H1 (cell line): ENCODE results near the gene NLN. TPM values are rescaled to one million over a fixed set of nuclear protein-coding genes. Genes with fewer than 3 reads are reported as not detected.

Experiments used
- ATF2 ChIP-seq: IDR thresholded peaks from 2 replicates; pipeline ENCODE4 v1.6.1; 2012; ENCODE audit warnings: low read length, inconsistent platforms
- CHD7 ChIP-seq: fragments of 300-600 bp; sonication (generic); IDR thresholded peaks from 2 replicates; pipeline ENCODE4 v1.7.1; 2012; ENCODE audit warnings: low read length, moderate library complexity, mild to moderate bottlenecking, inconsistent platforms; ENCODE audit not compliant: insufficient replicate concordance
- CTBP2 ChIP-seq: IDR thresholded peaks from 2 replicates; pipeline ENCODE4 v1.7.0; 2011; ENCODE audit warnings: borderline replicate concordance, mild to moderate bottlenecking, moderate library complexity, mixed read lengths, low read length; ENCODE audit not compliant: insufficient read depth, insufficient read length
- FOSL1 ChIP-seq: IDR thresholded peaks from 2 replicates; pipeline ENCODE4 v1.6.1; 2011; ENCODE audit warnings: mild to moderate bottlenecking, low read depth, low read length, moderate library complexity; ENCODE audit not compliant: insufficient read depth
- POLR2AphosphoS5 ChIP-seq: IDR thresholded peaks from 2 replicates; pipeline ENCODE4 v1.6.1; 2011; ENCODE audit warnings: low read depth, low read length
- RAD21 ChIP-seq, 2 experiments: IDR thresholded peaks in 1 of 2; conservative IDR thresholded peaks in 1 of 2; 2 replicates each; pipeline ENCODE4 v1.6.1; 2011; ENCODE audit warnings: low read depth in 2 of 2, low read length in 2 of 2, improper control_type of control experiment in 1 of 2, inconsistent platforms in 1 of 2, mild to moderate bottlenecking in 1 of 2, moderate library complexity in 1 of 2
- SP2 ChIP-seq: IDR thresholded peaks from 2 replicates; pipeline ENCODE4 v1.6.1; 2012; ENCODE audit warnings: mild to moderate bottlenecking, low read length, inconsistent platforms
- ZNF274 ChIP-seq: IDR thresholded peaks from 2 replicates; pipeline ENCODE4 v1.7.0; 2012; ENCODE audit warnings: low read length, borderline replicate concordance; ENCODE audit errors: extremely low read depth
- polyA plus RNA-seq, 7 experiments: library from polyadenylated mRNA; depleted of rRNA in 3 of 7; stranded (reverse) in 5 of 7; unstranded in 2 of 7; fragments of >200 nt in 5 of 7; fragments of 200-250 nt in 2 of 7; gene quantifications; 1 replicate in 5 of 7; 2 replicates in 1 of 7; 4 replicates in 1 of 7; pipeline versions ENCODE4 v1.2.1 to v1.2.3, GENCODE V29; 2011 to 2013; ENCODE audit warnings: missing spikeins in 2 of 7, mixed read lengths in 2 of 7
- total RNA-seq: library from RNA; stranded (reverse); fragmentation: NEBNext Ultra II Directional; extraction: Animal tissue kit (Norgen Biotek cat#: 25700); gene quantifications from 2 replicates; pipeline ENCODE4 v1.2.1, GENCODE V29; 2021

NLN gene
- total and polyA plus RNA-seq, 2 of the 8 experiments (the other 6 are each of a cell fraction or from before 2014, with no cell fraction given) = 46.7 to 192 TPM

GRCh38 chr5:65823204-65823603 is 101.2 kb downstream of the NLN start (continued):
- no peak for TF ChIP-seq ATF2
- no peak for TF ChIP-seq CHD7
- TF ChIP-seq SP2 = no peak
- TF ChIP-seq ZNF274 = no peak
- TF ChIP-seq FOSL1 = no peak
- TF ChIP-seq POLR2AphosphoS5 = no peak
- no peak for TF ChIP-seq RAD21 (IDR thresholded peaks at IDR 0.05 in 1 of 2, conservative IDR thresholded peaks at IDR 0.05 in 1 of 2; ENCODE audit: low read depth in 2 of 2, low read length in 2 of 2)
- no peak for TF ChIP-seq CTBP2
- TF ChIP-seq, all 59 proteins: peak for 0
